ENCODE measurements around the gene CHCHD3. TPM values are rescaled to one million over a fixed set of nuclear protein-coding genes. Genes with fewer than 3 reads are reported as not detected.

Gene CHCHD3
- total RNA-seq, 1 donor, result 104 TPM

DNA sequence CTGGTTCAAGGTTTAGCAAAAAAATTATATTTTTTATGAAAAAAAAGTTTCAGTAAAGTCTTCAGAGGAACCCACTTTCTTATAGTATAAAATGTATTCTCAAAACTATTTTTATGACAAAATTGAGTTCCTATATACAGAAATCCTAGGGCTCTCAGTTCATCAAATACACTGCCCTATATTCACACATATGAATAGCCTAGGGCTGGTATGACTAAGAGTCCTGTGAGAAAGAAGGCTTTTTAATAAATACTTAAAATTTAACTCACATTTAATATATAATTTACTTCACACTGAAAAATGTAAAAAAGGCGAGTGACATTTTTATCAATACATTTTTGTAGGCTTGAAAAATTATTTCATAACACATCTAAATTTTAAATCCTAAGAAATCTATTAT is 16.6 kb downstream of the CHCHD3 start:
- no peak overlapping the region for H3K4me3 ChIP-seq (ENCODE audit: low read depth, low read length)
- DNase-seq (ENCODE audit: low read depth), result no peak
- TF ChIP-seq, protein P1, sequence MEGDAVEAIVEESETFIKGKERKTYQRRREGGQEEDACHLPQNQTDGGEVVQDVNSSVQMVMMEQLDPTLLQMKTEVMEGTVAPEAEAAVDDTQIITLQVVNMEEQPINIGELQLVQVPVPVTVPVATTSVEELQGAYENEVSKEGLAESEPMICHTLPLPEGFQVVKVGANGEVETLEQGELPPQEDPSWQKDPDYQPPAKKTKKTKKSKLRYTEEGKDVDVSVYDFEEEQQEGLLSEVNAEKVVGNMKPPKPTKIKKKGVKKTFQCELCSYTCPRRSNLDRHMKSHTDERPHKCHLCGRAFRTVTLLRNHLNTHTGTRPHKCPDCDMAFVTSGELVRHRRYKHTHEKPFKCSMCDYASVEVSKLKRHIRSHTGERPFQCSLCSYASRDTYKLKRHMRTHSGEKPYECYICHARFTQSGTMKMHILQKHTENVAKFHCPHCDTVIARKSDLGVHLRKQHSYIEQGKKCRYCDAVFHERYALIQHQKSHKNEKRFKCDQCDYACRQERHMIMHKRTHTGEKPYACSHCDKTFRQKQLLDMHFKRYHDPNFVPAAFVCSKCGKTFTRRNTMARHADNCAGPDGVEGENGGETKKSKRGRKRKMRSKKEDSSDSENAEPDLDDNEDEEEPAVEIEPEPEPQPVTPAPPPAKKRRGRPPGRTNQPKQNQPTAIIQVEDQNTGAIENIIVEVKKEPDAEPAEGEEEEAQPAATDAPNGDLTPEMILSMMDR (IDR thresholded peaks at IDR 0.05; ENCODE audit: insufficient read depth, low read depth, low read length), result no peak

DNA sequence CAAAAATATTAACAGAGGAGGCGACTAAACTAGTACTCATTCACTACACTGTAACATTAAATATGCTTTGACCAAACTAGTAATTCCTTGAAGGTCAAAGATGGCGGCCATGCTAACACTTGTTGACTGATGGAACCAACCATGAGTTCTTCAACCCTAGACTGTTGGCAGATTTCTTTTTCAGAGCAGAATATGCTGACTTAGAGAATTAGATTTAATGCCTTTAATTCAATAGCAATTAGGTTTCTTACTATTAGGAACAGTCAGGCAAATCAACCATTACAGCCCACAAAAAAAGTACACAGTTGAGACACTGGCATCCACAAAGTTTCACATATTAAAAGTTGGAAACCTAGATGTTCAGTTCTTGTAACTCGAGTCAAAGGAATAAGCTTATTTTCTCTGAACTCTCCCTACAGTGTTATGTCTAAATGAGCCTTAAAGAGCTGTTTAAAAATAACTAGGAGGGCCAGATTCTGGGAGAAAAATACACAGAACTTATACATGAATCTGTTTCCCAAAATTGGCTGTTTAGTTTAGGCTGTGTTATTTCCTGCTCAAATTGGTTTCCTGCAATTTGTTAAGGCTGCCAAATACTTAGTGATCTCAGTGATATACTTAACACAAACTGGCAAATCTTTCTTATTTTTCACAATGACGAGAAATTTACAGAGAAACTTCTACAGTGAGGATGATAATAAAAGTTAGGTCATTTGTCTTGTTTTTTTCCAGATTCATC is 17.6 kb downstream of the CHCHD3 start:
- no peak for DNase-seq (ENCODE audit: low read depth)
- TF ChIP-seq, protein P1 (IDR thresholded peaks at IDR 0.05; ENCODE audit: insufficient read depth, low read depth, low read length), result no peak
- H3K4me3 ChIP-seq (ENCODE audit: low read depth, low read length), result no peak overlapping the region

DNA sequence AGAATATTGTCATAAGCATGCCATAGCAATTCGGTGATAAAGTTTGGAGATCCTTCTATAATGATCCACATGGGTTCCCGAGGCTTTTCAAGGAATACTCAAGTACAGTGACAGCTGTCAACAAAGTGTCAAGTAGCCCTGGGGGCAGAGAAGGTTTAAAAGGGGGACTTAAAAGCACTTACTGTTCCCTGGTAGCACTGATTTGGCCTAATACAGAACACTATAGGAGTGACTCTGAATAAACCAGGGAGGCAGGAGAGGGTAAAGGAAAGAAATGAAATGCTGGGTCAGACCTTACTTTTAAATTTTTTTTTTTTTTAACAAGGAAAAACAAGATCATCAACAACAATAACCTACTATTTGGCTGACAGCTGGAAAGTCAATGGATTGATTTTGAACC is 20.1 kb downstream of the CHCHD3 start:
- TF ChIP-seq, protein P1 (IDR thresholded peaks at IDR 0.05; ENCODE audit: insufficient read depth, low read depth, low read length), result no peak
- no peak for DNase-seq (ENCODE audit: low read depth)
- H3K4me3 ChIP-seq (ENCODE audit: low read depth, low read length), result no peak overlapping the region

DNA sequence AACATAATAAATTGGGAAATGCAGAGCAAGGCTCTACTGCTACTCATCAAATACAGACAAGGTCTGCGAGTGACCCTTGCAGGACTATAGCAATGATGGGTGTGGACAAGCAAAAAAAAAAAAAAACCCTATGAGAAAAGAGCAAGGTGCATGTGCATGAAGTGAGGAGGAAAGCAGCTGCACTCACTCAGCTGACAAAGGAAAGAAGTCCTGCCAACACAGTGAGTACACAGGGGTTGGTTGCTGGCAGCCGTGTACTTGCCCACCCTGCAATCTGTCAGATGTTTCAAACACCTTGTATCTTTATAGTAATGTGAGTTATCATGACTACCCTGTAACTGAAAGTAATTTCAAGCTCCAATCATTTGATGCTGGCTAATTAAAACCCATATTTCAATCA is 20.5 kb downstream of the CHCHD3 start:
- DNase-seq (ENCODE audit: low read depth), result no peak
- TF ChIP-seq, protein P1 (IDR thresholded peaks at IDR 0.05; ENCODE audit: insufficient read depth, low read depth, low read length), result no peak
- no peak overlapping the region for H3K4me3 ChIP-seq (ENCODE audit: low read depth, low read length)

DNA sequence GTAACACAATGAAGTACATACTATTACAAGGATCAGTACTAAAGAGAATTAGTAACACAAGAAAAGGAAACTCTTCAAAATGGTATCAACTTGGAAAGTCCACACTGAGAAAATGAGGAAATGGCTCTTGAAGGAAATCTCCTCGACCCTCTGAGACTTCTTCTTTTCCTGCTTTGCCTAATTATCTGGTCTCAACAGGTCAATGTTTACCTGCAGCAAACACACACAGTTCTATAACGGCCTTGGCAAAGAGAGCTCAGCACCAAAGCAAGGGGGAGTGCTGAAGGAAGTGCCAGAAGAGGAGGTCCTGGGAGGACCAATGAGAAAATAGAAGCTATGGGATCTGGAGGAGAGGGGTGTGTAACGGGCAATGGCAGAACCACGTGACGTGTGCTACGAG is 21.9 kb downstream of the CHCHD3 start:
- no peak for DNase-seq (ENCODE audit: low read depth)
- H3K4me3 ChIP-seq (ENCODE audit: low read depth, low read length), result no peak overlapping the region
- TF ChIP-seq, protein P1 (IDR thresholded peaks at IDR 0.05; ENCODE audit: insufficient read depth, low read depth, low read length), result no peak

DNA sequence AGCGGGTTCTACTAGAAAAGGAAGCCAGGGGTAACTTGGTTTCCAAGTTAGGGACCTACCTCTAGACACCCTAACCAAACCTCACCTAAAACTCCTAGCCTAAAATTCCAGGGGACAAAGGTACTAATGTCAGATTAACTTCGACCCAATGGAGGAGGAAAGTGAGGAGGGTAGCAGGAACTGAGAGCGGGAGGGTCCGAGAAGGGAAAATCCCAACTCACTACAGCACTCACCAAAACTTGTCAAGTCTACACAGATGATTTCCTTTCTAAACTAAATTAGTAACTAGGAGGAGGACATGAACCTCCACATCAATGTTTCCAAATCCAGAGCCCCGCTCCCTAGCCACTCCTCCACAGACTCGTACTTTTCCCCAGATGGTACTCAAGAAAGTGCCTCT is 22.6 kb downstream of the CHCHD3 start:
- TF ChIP-seq, protein P1 (IDR thresholded peaks at IDR 0.05; ENCODE audit: insufficient read depth, low read depth, low read length), result no peak
- H3K4me3 ChIP-seq (ENCODE audit: low read depth, low read length), result no peak overlapping the region
- no peak for DNase-seq (ENCODE audit: low read depth)

Measured in fibroblast of villous mesenchyme (primary cell).